H9 (cell line): Measurements from ENCODE around the gene TLE5. TPM values are rescaled to one million over a fixed set of nuclear protein-coding genes. Genes with fewer than 3 reads are reported as not detected.
A peak's percentile ranks its signal among the peaks of the same experiment; 100 is the strongest.

Experiments used
- DNase-seq: peaks from one replicate; pipeline ENCODE4 v3.0.0-alpha.2; 2017
- H2AFZ ChIP-seq: one replicate; pipeline ENCODE4 v1.6.1; 2013; ENCODE audit warnings: mild to moderate bottlenecking, low read length, control low read depth, moderate library complexity
- H2AK5ac ChIP-seq: 2 replicates; pipeline ENCODE4 v1.6.1; 2013; ENCODE audit warnings: low read length, control low read depth, mixed read lengths; ENCODE audit not compliant: insufficient read length
- H2BK120ac ChIP-seq: one replicate; pipeline ENCODE4 v1.6.1; 2013; ENCODE audit warnings: low read depth, mild to moderate bottlenecking, low read length, control low read depth, inconsistent platforms; ENCODE audit not compliant: poor library complexity, severe bottlenecking
- H2BK12ac ChIP-seq: 2 replicates; pipeline ENCODE4 v1.6.1; 2013; ENCODE audit warnings: low read length, control low read depth, mixed read lengths, low read depth; ENCODE audit not compliant: insufficient read length
- H2BK15ac ChIP-seq: 2 replicates; pipeline ENCODE4 v1.6.1; 2013; ENCODE audit warnings: low read depth, low read length, control low read depth
- H2BK20ac ChIP-seq: one replicate; pipeline ENCODE4 v1.6.1; 2013; ENCODE audit warnings: low read depth, mild to moderate bottlenecking, low read length, control low read depth, inconsistent platforms; ENCODE audit not compliant: poor library complexity, severe bottlenecking
- H2BK5ac ChIP-seq: 2 replicates; pipeline ENCODE4 v1.6.1; 2013; ENCODE audit warnings: low read length, control low read depth, mixed read lengths; ENCODE audit not compliant: insufficient read length
- H3K14ac ChIP-seq: 2 replicates; pipeline ENCODE4 v1.6.1; 2013; ENCODE audit warnings: low read length, control low read depth; ENCODE audit not compliant: insufficient read depth
- H3K18ac ChIP-seq: 2 replicates; pipeline ENCODE4 v1.6.1; 2013; ENCODE audit warnings: low read depth, mild to moderate bottlenecking, mixed read lengths, low read length, control low read depth; ENCODE audit not compliant: insufficient read length
- H3K23ac ChIP-seq: 2 replicates; pipeline ENCODE4 v1.6.1; 2013; ENCODE audit warnings: low read length, control low read depth, mixed read lengths, low read depth; ENCODE audit not compliant: insufficient read length
- H3K23me2 ChIP-seq: 2 replicates; pipeline ENCODE4 v1.6.1; 2013; ENCODE audit warnings: low read depth, mild to moderate bottlenecking, mixed read lengths, low read length, control low read depth; ENCODE audit not compliant: insufficient read length, poor library complexity, severe bottlenecking
- H3K27ac ChIP-seq: 2 replicates; pipeline ENCODE4 v1.5.1; 2013; ENCODE audit warnings: low read length, control low read depth, mixed read lengths, low read depth; ENCODE audit not compliant: insufficient read length
- H3K27me3 ChIP-seq: 2 replicates; pipeline ENCODE4 v1.6.1; 2013; ENCODE audit warnings: low read length, control low read depth, inconsistent platforms; ENCODE audit not compliant: insufficient read depth
- H3K4ac ChIP-seq: 2 replicates; pipeline ENCODE4 v1.6.1; 2013; ENCODE audit warnings: low read depth, mild to moderate bottlenecking, control low read depth, inconsistent platforms, low read length, moderate library complexity
- H3K4me1 ChIP-seq: 2 replicates; pipeline ENCODE4 v1.6.1; 2013; ENCODE audit warnings: low read length, control low read depth, inconsistent platforms; ENCODE audit not compliant: insufficient read depth
- H3K4me2 ChIP-seq: 2 replicates; pipeline ENCODE4 v1.6.1; 2013; ENCODE audit warnings: low read length, control low read depth, mixed read lengths; ENCODE audit not compliant: insufficient read length, insufficient read depth
- H3K56ac ChIP-seq: 2 replicates; pipeline ENCODE4 v1.6.1; 2013; ENCODE audit warnings: low read depth, mild to moderate bottlenecking, mixed read lengths, low read length, control low read depth; ENCODE audit not compliant: insufficient read length
- H3K79me1 ChIP-seq: 2 replicates; pipeline ENCODE4 v1.6.1; 2013; ENCODE audit warnings: low read depth, mild to moderate bottlenecking, moderate library complexity, low read length, control low read depth, inconsistent platforms; ENCODE audit not compliant: insufficient read depth, poor library complexity, severe bottlenecking
- H3K79me2 ChIP-seq: 2 replicates; pipeline ENCODE4 v1.6.1; 2013; ENCODE audit warnings: low read length, control low read depth, inconsistent platforms; ENCODE audit not compliant: insufficient read depth
- H3K9ac ChIP-seq: 2 replicates; pipeline ENCODE4 v1.6.1; 2013; ENCODE audit warnings: low read length, control low read depth, mixed read lengths; ENCODE audit not compliant: insufficient read length; ENCODE audit errors: extremely low read depth
- H3K9me3 ChIP-seq: one replicate; pipeline ENCODE4 v1.6.1; 2013; ENCODE audit warnings: low read depth, low read length, inconsistent platforms; ENCODE audit not compliant: control insufficient read depth
- H3T11ph ChIP-seq: one replicate; pipeline ENCODE4 v1.6.1; 2013; ENCODE audit warnings: mild to moderate bottlenecking, low read length, control low read depth, inconsistent platforms
- H4K20me1 ChIP-seq: one replicate; pipeline ENCODE4 v1.6.1; 2013; ENCODE audit not compliant: control insufficient read depth, insufficient read length, insufficient read depth
- H4K5ac ChIP-seq: 2 replicates; pipeline ENCODE4 v1.6.1; 2013; ENCODE audit warnings: low read depth, mild to moderate bottlenecking, mixed read lengths, low read length, control low read depth; ENCODE audit not compliant: insufficient read length
- H4K8ac ChIP-seq: replicated peaks from 2 replicates; pipeline ENCODE4 v1.6.1; 2013; ENCODE audit warnings: low read length, control low read depth, mixed read lengths, low read depth; ENCODE audit not compliant: insufficient read length
- H4K91ac ChIP-seq: 2 replicates; pipeline ENCODE4 v1.6.1; 2013; ENCODE audit warnings: low read depth, mild to moderate bottlenecking, moderate library complexity, mixed read lengths, low read length, control low read depth; ENCODE audit not compliant: insufficient read length
- H3K27ac Mint-ChIP-seq, 3 experiments: 2 replicates in 2 of 3; 3 replicates in 1 of 3; pipeline ENCODE4 v1.8.0; 2020 to 2021; ENCODE audit warnings: mixed read lengths in 3 of 3, mild to moderate bottlenecking in 1 of 3, moderate library complexity in 1 of 3
- H3K27me3 Mint-ChIP-seq: 2 replicates; pipeline ENCODE4 v1.8.0; 2021; ENCODE audit warnings: low read depth, mild to moderate bottlenecking, moderate library complexity, mixed read lengths
- H3K36me3 Mint-ChIP-seq, 3 experiments: 2 replicates in 2 of 3; 3 replicates in 1 of 3; pipeline ENCODE4 v1.8.0; 2020 to 2021; ENCODE audit warnings: low read depth in 3 of 3, mixed read lengths in 3 of 3; ENCODE audit not compliant: insufficient read depth in 1 of 3
- H3K4me1 Mint-ChIP-seq, 2 experiments: 2 replicates each; pipeline ENCODE4 v1.8.0; 2020; ENCODE audit warnings: mixed read lengths in 2 of 2
- H3K4me3 Mint-ChIP-seq, 2 experiments: 2 replicates in 1 of 2; 3 replicates in 1 of 2; pipeline ENCODE4 v1.8.0; 2020 to 2021; ENCODE audit warnings: mild to moderate bottlenecking in 2 of 2, mixed read lengths in 2 of 2, moderate library complexity in 1 of 2
- H3K9me3 Mint-ChIP-seq, 2 experiments: 2 replicates in 1 of 2; 3 replicates in 1 of 2; pipeline ENCODE4 v1.8.0; 2020; ENCODE audit warnings: mild to moderate bottlenecking in 2 of 2, mixed read lengths in 2 of 2, moderate library complexity in 1 of 2
- WGBS: extraction: QIAGEN DNeasy Blood & Tissue Kit; methylation state at CpG from one replicate; pipeline ENCODE4 v1.1.7; 2013; ENCODE audit warnings: missing lambda C conversion rate, low lambda C conversion rate, mixed read lengths; ENCODE audit not compliant: insufficient read length; ENCODE audit errors: extremely low coverage; 5-methylcytosine and 5-hydroxymethylcytosine counted together
- total RNA-seq: library from RNA; stranded (reverse); gene quantifications from 2 replicates; pipeline ENCODE4 v1.2.1, GENCODE V29; 2021
- TF ChIP-seq, protein P1 (sequence below): fragments of 200-600 bp; sonication (generic); conservative IDR thresholded peaks from 3 replicates; pipeline ENCODE4 v1.8.0; 2021; ENCODE audit warnings: antibody characterized with exemption, mild to moderate bottlenecking

Gene TLE5
- total RNA-seq, 1 experiment from 2014 or later: 221 TPM

DNA sequence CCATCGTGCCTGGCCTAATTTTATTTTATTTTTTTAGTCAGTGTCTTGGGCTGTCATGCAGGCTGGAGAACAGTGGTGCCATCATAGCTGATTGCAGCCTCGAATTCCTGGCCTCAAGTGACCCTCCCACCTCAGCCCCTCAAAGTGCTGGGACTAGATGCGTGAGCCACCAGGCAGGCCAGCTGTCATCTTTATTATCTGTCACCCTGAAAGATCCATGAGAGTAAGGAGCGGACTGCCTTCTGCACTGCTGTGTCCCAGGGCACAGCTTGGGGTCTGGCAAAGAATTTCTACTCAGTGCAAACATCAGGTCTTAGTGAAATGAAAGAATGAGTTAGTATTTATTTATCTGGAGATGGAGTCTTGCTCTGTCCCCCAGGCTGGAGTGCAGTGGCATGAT is 9.5 kb upstream of the TLE5 start:
- Histone ChIP-seq H3K79me1 (no peaks in the 10 kb centered on the region), H2BK12ac (no peak overlapping the region), H2AFZ (no peak overlapping the region), H3K9ac (no peak overlapping the region), H3K4me2 (no peak overlapping the region), H4K20me1 (no peaks in the 10 kb centered on the region), H4K91ac (no peak overlapping the region), H3K23ac (no peak overlapping the region), H3K79me2 (no peaks in the 10 kb centered on the region), H3K18ac (no peak overlapping the region), H3K4me1 (no peaks in the 10 kb centered on the region), H3K27me3 (no peaks in the 10 kb centered on the region), H3T11ph (no peak overlapping the region), H2BK15ac (no peak overlapping the region), H2BK120ac (no peak overlapping the region), H4K8ac (no peak overlapping the region), H3K9me3 (no peaks in the 10 kb centered on the region), H3K23me2 (no peaks in the 10 kb centered on the region), H3K56ac (no peak overlapping the region), H3K27ac (no peak overlapping the region), H2AK5ac (no peak overlapping the region), H3K14ac (no peak overlapping the region), H4K5ac (no peak overlapping the region), H3K4ac (no peak overlapping the region), H2BK20ac (no peak overlapping the region), H2BK5ac (no peak overlapping the region)
- Mint-ChIP-seq H3K27ac (0 out of 7 replicates have a peak overlapping the region, but pooled peaks of 1 of the 3 experiments have one; percentile 65), H3K9me3 (peaks cover 0 to 4% of the 10 kb centered on the region in 2 experiments; a peak in 1 of 5 replicates), H3K4me1 (peaks cover 4 to 8% of the 10 kb centered on the region in 2 experiments; a peak in 3 of 4 replicates), H3K4me3 (no peak overlapping the region), H3K36me3 (no peaks in the 10 kb centered on the region), H3K27me3 (peaks cover 20% of the 10 kb centered on the region)
- TF ChIP-seq, protein P1, sequence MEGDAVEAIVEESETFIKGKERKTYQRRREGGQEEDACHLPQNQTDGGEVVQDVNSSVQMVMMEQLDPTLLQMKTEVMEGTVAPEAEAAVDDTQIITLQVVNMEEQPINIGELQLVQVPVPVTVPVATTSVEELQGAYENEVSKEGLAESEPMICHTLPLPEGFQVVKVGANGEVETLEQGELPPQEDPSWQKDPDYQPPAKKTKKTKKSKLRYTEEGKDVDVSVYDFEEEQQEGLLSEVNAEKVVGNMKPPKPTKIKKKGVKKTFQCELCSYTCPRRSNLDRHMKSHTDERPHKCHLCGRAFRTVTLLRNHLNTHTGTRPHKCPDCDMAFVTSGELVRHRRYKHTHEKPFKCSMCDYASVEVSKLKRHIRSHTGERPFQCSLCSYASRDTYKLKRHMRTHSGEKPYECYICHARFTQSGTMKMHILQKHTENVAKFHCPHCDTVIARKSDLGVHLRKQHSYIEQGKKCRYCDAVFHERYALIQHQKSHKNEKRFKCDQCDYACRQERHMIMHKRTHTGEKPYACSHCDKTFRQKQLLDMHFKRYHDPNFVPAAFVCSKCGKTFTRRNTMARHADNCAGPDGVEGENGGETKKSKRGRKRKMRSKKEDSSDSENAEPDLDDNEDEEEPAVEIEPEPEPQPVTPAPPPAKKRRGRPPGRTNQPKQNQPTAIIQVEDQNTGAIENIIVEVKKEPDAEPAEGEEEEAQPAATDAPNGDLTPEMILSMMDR: no peak
- WGBS: no CpG with 5 or more reads among the region's 4 CpGs
- no peak for DNase-seq
